ENCODE measurements around the gene VAV2.

DNA sequence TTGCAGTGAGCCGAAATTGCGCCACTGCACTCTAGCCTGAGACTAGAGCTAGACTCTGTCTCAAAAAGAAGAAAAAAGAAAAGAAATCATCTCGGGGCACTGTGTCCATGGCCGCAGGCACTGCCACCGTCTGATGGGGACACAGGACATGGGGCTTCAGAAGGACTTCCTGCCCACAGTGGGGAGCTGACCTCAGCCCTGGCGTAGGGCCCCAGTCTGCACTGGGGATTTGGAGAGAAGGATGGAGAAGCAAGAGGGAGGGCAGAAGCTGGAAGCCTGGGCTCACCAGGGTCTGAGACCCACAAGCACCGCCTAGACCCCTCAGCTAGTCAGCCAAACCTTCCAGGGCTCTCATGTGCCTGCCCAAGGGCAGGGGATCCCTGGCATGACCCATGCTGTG, 249.9 kb downstream of the VAV2 start:
- TF ChIP-seq CTCF (IDR thresholded peaks at IDR 0.05) (no peak), POLR2A (IDR thresholded peaks at IDR 0.05) (no peak)

Measured in adrenal gland (tissue), 5 donors.